ENCODE measurements around the gene POLR3H. TPM values are rescaled to one million over a fixed set of nuclear protein-coding genes. Genes with fewer than 3 reads are reported as not detected.
A peak's percentile ranks its signal among the peaks of the same experiment; 100 is the strongest.

POLR3H gene
- total RNA-seq, 2 donors from 2014 or later, result 29.9 to 35.4 TPM

- intact Hi-C loops (cut with DNase I), result no loop called here
- no peak for DNase-seq (ENCODE audit: low spot score)
Measured at GRCh38 chr22:41499624-41500280, 44.5 kb downstream of the POLR3H start.

- no peak for DNase-seq (ENCODE audit: low spot score)
- intact Hi-C loops (cut with DNase I), result no loop called here
Measured at GRCh38 chr22:41498303-41498835, 45.9 kb downstream of the POLR3H start.

GRCh38 chr22:41491374-41492100, 52.7 kb downstream of the POLR3H start:
- intact Hi-C loops (cut with DNase I), result loop anchor here in 1 of 2 donors (2.0 kb wide), 1 partner anchor 47 kb away; no protein-coding TSS in a partner anchor
- no peak for DNase-seq (ENCODE audit: low spot score)

- DNase-seq (ENCODE audit: low spot score), result peak; percentile 45
- intact Hi-C loops (cut with DNase I), result no loop called here
Measured at GRCh38 chr22:41488596-41489385, 55.5 kb downstream of the POLR3H start.

- intact Hi-C loops (cut with DNase I), result no loop called here
- DNase-seq (ENCODE audit: low spot score), result peak; percentile 43
Measured at GRCh38 chr22:41488076-41488475, 56.2 kb downstream of the POLR3H start.

GRCh38 chr22:41487037-41487935, 57.0 kb downstream of the POLR3H start:
- DNase-seq (ENCODE audit: low spot score), result peak; percentile 22
- intact Hi-C loops (cut with DNase I), result no loop called here

GRCh38 chr22:41485033-41485432, 59.2 kb downstream of the POLR3H start:
- intact Hi-C loops (cut with DNase I), result no loop called here

GRCh38 chr22:41482319-41482935, 61.8 kb downstream of the POLR3H start:
- intact Hi-C loops (cut with DNase I), result no loop called here
- no peak for DNase-seq (ENCODE audit: low spot score)

More at GRCh38 chr22:41485033-41485432, 59.2 kb downstream of the POLR3H start:
- DNase-seq (ENCODE audit: low spot score), result peak; percentile 24

GRCh38 chr22:41481925-41482318, 62.3 kb downstream of the POLR3H start:
- DNase-seq (ENCODE audit: low spot score), result peak; percentile 55

GRCh38 chr22:41481131-41481830, 63.0 kb downstream of the POLR3H start:
- intact Hi-C loops (cut with DNase I), result no loop called here
- peak; percentile 65 for DNase-seq (ENCODE audit: low spot score)

More at GRCh38 chr22:41481925-41482318, 62.3 kb downstream of the POLR3H start:
- intact Hi-C loops (cut with DNase I), result no loop called here

- peak; percentile 37 for DNase-seq (ENCODE audit: low spot score)
- intact Hi-C loops (cut with DNase I), result no loop called here
Measured at GRCh38 chr22:41480397-41480735, 63.9 kb downstream of the POLR3H start.

GRCh38 chr22:41479671-41480396, 64.4 kb downstream of the POLR3H start:
- intact Hi-C loops (cut with DNase I), result loop anchor here in 1 of 2 donors (5.0 kb wide), 1 partner anchor 32 kb away; no protein-coding TSS in a partner anchor
- DNase-seq (ENCODE audit: low spot score), result peak; percentile 29

- peak; percentile 38 for DNase-seq (ENCODE audit: low spot score)
Measured at GRCh38 chr22:41478891-41479521, 65.3 kb downstream of the POLR3H start.

GRCh38 chr22:41478473-41478872, 65.8 kb downstream of the POLR3H start:
- peak; percentile 19 for DNase-seq (ENCODE audit: low spot score)
- intact Hi-C loops (cut with DNase I), result loop anchor here in 1 of 2 donors (5.0 kb wide), 1 partner anchor 34 kb away; no protein-coding TSS in a partner anchor

More at GRCh38 chr22:41478891-41479521, 65.3 kb downstream of the POLR3H start:
- intact Hi-C loops (cut with DNase I), result loop anchor here in 1 of 2 donors (5.0 kb wide), 1 partner anchor 33 kb away; no protein-coding TSS in a partner anchor

All from posterior vena cava (tissue), 2 donors.